GM21717 (cell line): ENCODE results near the gene AK1.
"Not testable (repeated sequence)": the region's sequence is repeated elsewhere in the genome, so short reads cannot be mapped to it uniquely, and the experiment has no call there.

Experiments used
- ATAC-seq: cut with Tn5 transposase; IDR thresholded peaks from one replicate; pipeline ENCODE4 v1.9.1; 2021; ENCODE audit warnings: mild to moderate bottlenecking, moderate library complexity; ENCODE audit not compliant: unreplicated experiment

AK1 gene

GRCh38 chr9:127884976-127885490 is 7.6 kb upstream of the AK1 start:
- no peak for ATAC-seq

- no peak for ATAC-seq
These were observed 7.0 kb upstream of the AK1 start for GRCh38 chr9:127884427-127884911.

- ATAC-seq, result no peak
These were observed 6.5 kb upstream of the AK1 start for GRCh38 chr9:127883959-127884358.

- not testable (repeated sequence) for ATAC-seq
These were observed 4.2 kb upstream of the AK1 start for GRCh38 chr9:127881715-127882114.

- ATAC-seq, result no peak
These were observed 2.7 kb upstream of the AK1 start for GRCh38 chr9:127880143-127880542.

- no peak for ATAC-seq
These were observed 1.3 kb upstream of the AK1 start for GRCh38 chr9:127878652-127879390.

- ATAC-seq, result no peak
These were observed 651 bp upstream of the AK1 start for GRCh38 chr9:127878001-127878651.

- no peak for ATAC-seq
These were observed 512 bp downstream of the AK1 start for GRCh38 chr9:127876764-127877562.

GRCh38 chr9:127876026-127876763 is 1.3 kb downstream of the AK1 start:
- no peak for ATAC-seq

GRCh38 chr9:127875306-127875966 is 2.0 kb downstream of the AK1 start:
- no peak for ATAC-seq

GRCh38 chr9:127874301-127875221 is 2.9 kb downstream of the AK1 start:
- no peak for ATAC-seq

GRCh38 chr9:127873886-127874285 is 3.6 kb downstream of the AK1 start:
- no peak for ATAC-seq

GRCh38 chr9:127873223-127873691 is 4.2 kb downstream of the AK1 start:
- no peak for ATAC-seq

GRCh38 chr9:127872369-127873222 is 4.9 kb downstream of the AK1 start:
- no peak for ATAC-seq

- no peak for ATAC-seq
These were observed 5.9 kb downstream of the AK1 start for GRCh38 chr9:127871531-127871930.

- no peak for ATAC-seq
These were observed 6.6 kb downstream of the AK1 start for GRCh38 chr9:127870887-127871286.

- not testable (repeated sequence) for ATAC-seq
These were observed 7.4 kb downstream of the AK1 start for GRCh38 chr9:127870153-127870491.
